HepG2 (cell line): ENCODE measurements around the gene SDR39U1. TPM values are rescaled to one million over a fixed set of nuclear protein-coding genes. Genes with fewer than 3 reads are reported as not detected.

Experiments used
- ATF7-NPFF ChIP-seq: sonication (generic); formaldehyde crosslinking; IDR thresholded peaks from 2 replicates; pipeline ENCODE4 v1.8.1; 2023; ENCODE audit warnings: mild to moderate bottlenecking, low read depth, missing genetic modification reagents, moderate library complexity
- FOSL1 ChIP-seq: sonication (generic); formaldehyde crosslinking; IDR thresholded peaks from 2 replicates; pipeline ENCODE4 v1.9.0; 2021; ENCODE audit warnings: missing genetic modification reagents, borderline replicate concordance
- KDM1A ChIP-seq: IDR thresholded peaks from 2 replicates; pipeline ENCODE4 v1.6.1; 2016; ENCODE audit warnings: missing compliant biosample characterization
- KMT2A ChIP-seq: sonication (generic); formaldehyde crosslinking; IDR thresholded peaks from 2 replicates; pipeline ENCODE4 v1.4.0; 2020; ENCODE audit warnings: missing genetic modification reagents
- MBNL3 ChIP-seq: fragments of 250-450 bp; sonication (Bioruptor Pico); conservative IDR thresholded peaks from 2 replicates; pipeline ENCODE4 v1.8.0; 2022; ENCODE audit warnings: mild to moderate bottlenecking, inconsistent platforms
- MLXIP ChIP-seq: sonication (generic); formaldehyde crosslinking; IDR thresholded peaks from 2 replicates; pipeline ENCODE4 v1.9.0; 2021; ENCODE audit warnings: missing genetic modification reagents, borderline replicate concordance
- NR2F6 ChIP-seq, 2 experiments: IDR thresholded peaks; 2 replicates each; pipeline ENCODE4 v1.6.1; 2016; ENCODE audit warnings: antibody characterized with exemption in 1 of 2, mild to moderate bottlenecking in 1 of 2
- PAWR ChIP-seq: sonication (generic); formaldehyde crosslinking; IDR thresholded peaks from 2 replicates; pipeline ENCODE4 v1.4.0; 2020; ENCODE audit warnings: missing genetic modification reagents, mild to moderate bottlenecking, borderline replicate concordance
- POLR2A ChIP-seq, 2 experiments: IDR thresholded peaks; 2 replicates each; pipeline ENCODE4 v1.6.1; 2011; ENCODE audit warnings: low read depth in 2 of 2, low read length in 2 of 2, mild to moderate bottlenecking in 1 of 2, moderate library complexity in 1 of 2; ENCODE audit not compliant: insufficient read depth in 1 of 2
- REL ChIP-seq: sonication (generic); formaldehyde crosslinking; conservative IDR thresholded peaks from 2 replicates; pipeline ENCODE4 v1.8.0; 2022; ENCODE audit warnings: mild to moderate bottlenecking, missing genetic modification reagents, moderate library complexity
- SRY ChIP-seq: sonication (generic); formaldehyde crosslinking; IDR thresholded peaks from 2 replicates; pipeline ENCODE4 v1.8.0; 2022; ENCODE audit warnings: mild to moderate bottlenecking, missing genetic modification reagents
- ZBTB26 ChIP-seq: IDR thresholded peaks from 2 replicates; pipeline ENCODE4 v1.6.1; 2016; ENCODE audit warnings: missing compliant biosample characterization, missing genetic modification reagents, borderline replicate concordance
- ZNF256 ChIP-seq: sonication (generic); formaldehyde crosslinking; conservative IDR thresholded peaks from 2 replicates; pipeline ENCODE4 v1.4.0; 2020; ENCODE audit warnings: missing genetic modification reagents
- ZNF337 ChIP-seq: sonication (generic); formaldehyde crosslinking; IDR thresholded peaks from 2 replicates; pipeline ENCODE4 v1.5.1; 2020; ENCODE audit warnings: missing genetic modification reagents, low read depth, mild to moderate bottlenecking, borderline replicate concordance
- ZNF33B ChIP-seq: sonication (generic); formaldehyde crosslinking; IDR thresholded peaks from 2 replicates; pipeline ENCODE4 v1.5.1; 2020; ENCODE audit warnings: mild to moderate bottlenecking, missing genetic modification reagents
- ZNF354B ChIP-seq: sonication (generic); formaldehyde crosslinking; IDR thresholded peaks from 2 replicates; pipeline ENCODE4 v1.8.0; 2022; ENCODE audit warnings: mild to moderate bottlenecking, missing genetic modification reagents
- ZNF563 ChIP-seq: sonication (generic); formaldehyde crosslinking; IDR thresholded peaks from 2 replicates; pipeline ENCODE4 v1.8.0; 2022; ENCODE audit warnings: mild to moderate bottlenecking, moderate library complexity, missing genetic modification reagents
- ZNF724P ChIP-seq: sonication (generic); formaldehyde crosslinking; IDR thresholded peaks from 2 replicates; pipeline ENCODE4 v1.8.0; 2022; ENCODE audit warnings: missing genetic modification reagents, borderline replicate concordance
- ZNF781 ChIP-seq: sonication (generic); formaldehyde crosslinking; IDR thresholded peaks from 2 replicates; pipeline ENCODE4 v1.5.1; 2020; ENCODE audit warnings: borderline replicate concordance, mild to moderate bottlenecking, missing genetic modification reagents; ENCODE audit errors: not compliant biosample characterization
- ZNF850 ChIP-seq: sonication (generic); formaldehyde crosslinking; conservative IDR thresholded peaks from 2 replicates; pipeline ENCODE4 v1.9.0; 2021; ENCODE audit warnings: mild to moderate bottlenecking, missing genetic modification reagents
- ZSCAN20 ChIP-seq: sonication (generic); formaldehyde crosslinking; IDR thresholded peaks from 2 replicates; pipeline ENCODE4 v1.4.0; 2020; ENCODE audit warnings: missing genetic modification reagents, mild to moderate bottlenecking, borderline replicate concordance
- polyA plus RNA-seq, 8 experiments: library from polyadenylated mRNA; depleted of rRNA in 3 of 8; stranded (reverse) in 7 of 8; unstranded in 1 of 8; fragments of >200 nt; fragmentation: Illumina TruSeq in 4 of 8; extraction: Trizol in 4 of 8; gene quantifications; 2 replicates each; pipeline versions ENCODE4 v1.2.1 to v1.2.3, GENCODE V29; 2011 to 2016; ENCODE audit warnings: low read depth in 4 of 8, missing spikeins in 1 of 8, mixed read lengths in 1 of 8; ENCODE audit not compliant: insufficient read depth in 1 of 8
- total RNA-seq, 5 experiments: library from RNA; depleted of rRNA; stranded (reverse); fragments of >200 nt; fragmentation: Illumina TruSeq; extraction: Trizol; gene quantifications; 2 replicates each; pipeline ENCODE4 v1.2.3, GENCODE V29; 2016; ENCODE audit warnings: low read depth in 1 of 5
- TF ChIP-seq, protein P1 (sequence below): sonication (generic); formaldehyde crosslinking; IDR thresholded peaks from 2 replicates; pipeline ENCODE4 v1.5.1; 2020; ENCODE audit warnings: missing genetic modification reagents, mild to moderate bottlenecking, borderline replicate concordance
- TF ChIP-seq, protein P2 (sequence below): sonication (generic); formaldehyde crosslinking; IDR thresholded peaks from 2 replicates; pipeline ENCODE4 v1.4.0; 2020; ENCODE audit warnings: missing genetic modification reagents, borderline replicate concordance

Gene SDR39U1
- total and polyA plus RNA-seq, 2 of the 13 experiments (the other 11 are each of a cell fraction or from before 2014, with no cell fraction given): 34.4 to 129 TPM

GRCh38 chr14:24436355-24437019 is 6.1 kb downstream of the SDR39U1 start (continued):
- TF ChIP-seq, protein P1, sequence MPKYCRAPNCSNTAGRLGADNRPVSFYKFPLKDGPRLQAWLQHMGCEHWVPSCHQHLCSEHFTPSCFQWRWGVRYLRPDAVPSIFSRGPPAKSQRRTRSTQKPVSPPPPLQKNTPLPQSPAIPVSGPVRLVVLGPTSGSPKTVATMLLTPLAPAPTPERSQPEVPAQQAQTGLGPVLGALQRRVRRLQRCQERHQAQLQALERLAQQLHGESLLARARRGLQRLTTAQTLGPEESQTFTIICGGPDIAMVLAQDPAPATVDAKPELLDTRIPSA (CRISPR knock-in tag): no peak
- no peak for TF ChIP-seq KDM1A (CRISPR knock-in tag)
- TF ChIP-seq, protein P2, sequence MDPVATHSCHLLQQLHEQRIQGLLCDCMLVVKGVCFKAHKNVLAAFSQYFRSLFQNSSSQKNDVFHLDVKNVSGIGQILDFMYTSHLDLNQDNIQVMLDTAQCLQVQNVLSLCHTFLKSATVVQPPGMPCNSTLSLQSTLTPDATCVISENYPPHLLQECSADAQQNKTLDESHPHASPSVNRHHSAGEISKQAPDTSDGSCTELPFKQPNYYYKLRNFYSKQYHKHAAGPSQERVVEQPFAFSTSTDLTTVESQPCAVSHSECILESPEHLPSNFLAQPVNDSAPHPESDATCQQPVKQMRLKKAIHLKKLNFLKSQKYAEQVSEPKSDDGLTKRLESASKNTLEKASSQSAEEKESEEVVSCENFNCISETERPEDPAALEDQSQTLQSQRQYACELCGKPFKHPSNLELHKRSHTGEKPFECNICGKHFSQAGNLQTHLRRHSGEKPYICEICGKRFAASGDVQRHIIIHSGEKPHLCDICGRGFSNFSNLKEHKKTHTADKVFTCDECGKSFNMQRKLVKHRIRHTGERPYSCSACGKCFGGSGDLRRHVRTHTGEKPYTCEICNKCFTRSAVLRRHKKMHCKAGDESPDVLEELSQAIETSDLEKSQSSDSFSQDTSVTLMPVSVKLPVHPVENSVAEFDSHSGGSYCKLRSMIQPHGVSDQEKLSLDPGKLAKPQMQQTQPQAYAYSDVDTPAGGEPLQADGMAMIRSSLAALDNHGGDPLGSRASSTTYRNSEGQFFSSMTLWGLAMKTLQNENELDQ (CRISPR knock-in tag): no peak
- no peak for TF ChIP-seq ZBTB26
- no peak for TF ChIP-seq NR2F6 (IDR thresholded peaks at IDR 0.05)
- peak; percentile 39; the same call in 1 of the 2 replicates for TF ChIP-seq NR2F6 (CRISPR knock-in tag; IDR thresholded peaks at IDR 0.05)
- TF ChIP-seq ZNF337: no peak
- no peak for TF ChIP-seq ZNF850 (CRISPR knock-in tag)
- TF ChIP-seq KMT2A (CRISPR knock-in tag): no peak
- no peak for TF ChIP-seq ZNF563 (CRISPR knock-in tag)
- peak; percentile 50; the same call in 1 of the 2 replicates for TF ChIP-seq ZNF256
- TF ChIP-seq PAWR (CRISPR knock-in tag): no peak
- TF ChIP-seq FOSL1 (CRISPR knock-in tag): no peak
- peak; percentile 50; the same call in 1 of the 2 replicates for TF ChIP-seq ATF7-NPFF (CRISPR knock-in tag)
- 0 out of 2 replicates have a peak, but pooled peaks have one; percentile 86 for TF ChIP-seq ZNF33B (CRISPR knock-in tag)
- TF ChIP-seq ZSCAN20 (CRISPR knock-in tag): no peak
- TF ChIP-seq ZNF724P (CRISPR knock-in tag): peak; percentile 71; the same call in 1 of the 2 replicates
- TF ChIP-seq SRY (CRISPR knock-in tag): no peak
- 0 out of 2 replicates have a peak, but pooled peaks have one; percentile 56 for TF ChIP-seq MLXIP (CRISPR knock-in tag)
- TF ChIP-seq MBNL3 (CRISPR knock-in tag): no peak
- peak in 1 of 2 experiments; percentile 47; a peak in 1 of 4 replicates for TF ChIP-seq POLR2A (IDR thresholded peaks at IDR 0.05; ENCODE audit: insufficient read depth in 1 of 2, low read depth in 2 of 2, low read length in 2 of 2)
- TF ChIP-seq REL: no peak
- no peak for TF ChIP-seq ZNF354B (CRISPR knock-in tag)
- no peak for TF ChIP-seq ZNF781 (CRISPR knock-in tag)
